Fibroblast of skin of scalp (primary cell): ENCODE measurements around the gene FOXP1.
"Not testable (repeated sequence)": the region's sequence is repeated elsewhere in the genome, so short reads cannot be mapped to it uniquely, and the experiment has no call there.

Experiments used
- DNase-seq: peaks from one replicate; pipeline ENCODE4 v3.0.0-alpha.2; 2013

Gene FOXP1

DNA sequence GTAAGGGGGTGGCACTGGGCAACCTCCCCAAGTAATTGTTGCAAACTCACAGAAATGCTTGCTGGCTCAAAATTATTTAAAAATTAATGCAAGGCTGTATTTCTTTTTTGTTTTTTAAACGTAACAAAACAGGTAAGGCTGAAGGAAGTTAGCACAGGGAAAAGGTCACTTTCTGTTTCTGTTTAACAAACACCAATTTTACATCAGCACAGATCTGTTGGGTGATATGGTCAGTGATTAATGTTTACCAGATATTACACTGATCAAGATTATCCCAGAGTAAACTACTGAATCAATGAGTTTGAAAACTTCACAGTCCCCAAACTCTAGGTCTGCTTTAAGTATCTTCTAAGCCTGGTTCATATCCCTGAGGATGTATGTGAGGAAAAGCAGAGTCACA lies 558.0 kb downstream of the FOXP1 start:
- no peak for DNase-seq

DNA sequence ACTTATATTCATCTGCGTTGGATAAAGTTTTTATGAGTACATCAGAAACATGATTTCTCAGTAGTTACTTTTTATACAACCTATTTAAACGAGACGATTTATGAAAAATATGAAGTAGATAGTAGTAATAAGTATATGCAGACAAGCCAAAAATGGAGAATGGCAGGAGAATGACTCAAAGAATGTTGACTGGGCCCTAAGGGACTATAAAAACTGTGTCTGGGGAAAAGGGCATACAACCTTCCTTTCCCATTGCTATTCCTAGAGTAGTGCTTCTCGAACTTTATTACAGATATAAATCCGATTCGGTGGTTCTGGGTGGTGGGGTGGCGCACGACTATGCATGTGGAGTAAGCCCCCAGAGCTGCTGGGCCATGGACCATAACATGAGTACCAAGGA lies 558.5 kb downstream of the FOXP1 start:
- DNase-seq = peak; percentile 53

DNA sequence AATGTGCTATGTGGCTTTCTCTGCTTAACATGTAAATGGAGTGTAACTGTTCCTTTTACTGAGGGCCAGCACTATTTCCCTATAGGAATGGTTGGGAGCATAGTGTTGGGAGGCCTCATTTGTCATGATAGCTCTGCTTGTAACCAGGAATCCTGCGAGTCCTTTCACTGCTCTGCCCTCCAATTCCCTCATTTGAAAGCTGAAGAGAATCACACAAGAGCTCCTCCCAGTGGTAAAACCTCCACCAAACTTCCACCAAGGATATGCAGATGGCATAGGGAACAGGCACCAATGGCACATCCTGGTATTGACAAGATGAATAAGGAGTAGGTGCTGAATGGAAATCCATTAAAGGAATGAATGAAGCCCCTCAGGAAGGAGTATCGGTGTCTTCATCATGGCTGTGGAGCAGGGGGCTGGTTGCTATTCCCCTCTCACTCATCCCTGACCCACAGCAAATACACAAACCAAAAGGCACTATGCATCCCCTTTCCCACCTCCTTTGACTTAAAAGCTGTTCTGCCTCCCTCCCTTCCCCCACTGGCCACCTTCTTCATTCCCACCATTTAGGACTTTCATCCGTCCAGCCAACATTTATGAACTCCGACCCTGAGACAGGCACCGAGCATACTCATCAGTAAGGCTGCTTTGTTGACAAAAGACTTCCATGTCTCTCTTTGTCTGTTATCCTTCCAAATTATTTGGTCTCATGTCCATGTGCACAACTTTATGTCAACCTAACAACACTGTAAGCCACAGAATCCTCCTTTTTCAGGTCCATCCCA lies 560.8 kb downstream of the FOXP1 start:
- DNase-seq = peak; percentile 22

DNA sequence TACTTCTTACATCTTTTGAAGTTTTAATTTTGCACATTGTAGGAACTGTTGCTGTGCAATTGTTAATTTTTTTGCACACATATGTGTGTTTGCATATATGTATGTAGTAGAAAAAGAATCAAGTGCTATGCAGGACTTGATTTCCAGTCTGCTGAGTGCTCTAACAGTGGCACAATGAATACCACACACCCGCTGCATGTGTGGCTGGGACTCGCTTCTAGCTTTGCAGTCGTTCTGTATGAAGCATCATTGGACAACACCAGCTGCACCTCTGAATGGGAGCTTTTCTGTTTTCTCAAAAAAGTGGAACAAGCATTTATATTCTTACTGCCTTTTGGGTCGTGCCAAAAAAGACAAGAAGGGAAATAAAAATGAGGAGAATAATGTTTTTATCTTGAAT lies 564.7 kb downstream of the FOXP1 start:
- DNase-seq = no peak

DNA sequence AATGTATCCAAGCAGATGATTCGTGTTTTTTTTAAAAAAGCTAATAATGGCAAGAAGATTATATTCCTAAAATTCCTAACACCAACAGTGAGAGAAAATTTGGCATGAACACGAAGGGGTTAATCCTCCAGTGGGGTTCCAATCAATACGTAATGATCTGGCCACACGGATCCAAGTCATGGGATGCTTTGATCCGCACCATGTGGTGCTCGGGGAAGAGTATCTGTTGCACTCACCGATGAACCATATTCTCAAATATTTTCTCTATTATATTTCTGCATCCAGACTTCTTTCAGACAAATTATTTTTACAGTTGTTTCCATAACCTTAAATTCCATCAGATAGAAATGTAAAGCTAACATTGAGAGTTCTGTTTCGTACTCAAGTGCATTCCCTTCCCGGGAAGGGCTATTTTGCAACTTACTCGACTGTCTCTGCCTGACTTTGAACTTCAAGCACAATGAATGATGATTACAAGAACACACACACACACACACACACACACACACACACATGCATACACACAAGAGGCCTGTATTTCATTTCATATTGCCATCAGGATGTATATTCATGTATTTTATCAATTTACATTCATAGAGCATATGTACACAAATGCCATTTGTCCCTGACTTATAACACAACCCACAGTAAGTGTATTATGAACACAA lies 567.2 kb downstream of the FOXP1 start:
- peak; percentile 41 for DNase-seq

DNA sequence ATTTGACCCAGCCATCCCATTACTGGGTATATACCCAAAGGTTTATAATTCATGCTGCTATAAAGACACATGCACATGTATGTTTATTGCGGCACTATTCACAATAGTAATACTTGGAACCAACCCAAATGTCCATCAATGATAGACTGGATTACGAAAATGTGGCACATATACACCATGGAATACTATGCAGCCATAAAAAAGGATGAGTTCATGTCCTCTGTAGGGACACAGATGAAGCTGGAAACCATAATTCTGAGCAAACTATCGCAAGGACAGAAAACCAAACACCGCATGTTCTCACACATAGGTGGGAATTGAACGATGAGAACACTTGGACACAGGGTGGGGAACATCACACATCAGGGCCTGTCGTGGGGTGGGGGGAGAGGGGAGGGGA lies 568.9 kb downstream of the FOXP1 start:
- not testable (repeated sequence) for DNase-seq

DNA sequence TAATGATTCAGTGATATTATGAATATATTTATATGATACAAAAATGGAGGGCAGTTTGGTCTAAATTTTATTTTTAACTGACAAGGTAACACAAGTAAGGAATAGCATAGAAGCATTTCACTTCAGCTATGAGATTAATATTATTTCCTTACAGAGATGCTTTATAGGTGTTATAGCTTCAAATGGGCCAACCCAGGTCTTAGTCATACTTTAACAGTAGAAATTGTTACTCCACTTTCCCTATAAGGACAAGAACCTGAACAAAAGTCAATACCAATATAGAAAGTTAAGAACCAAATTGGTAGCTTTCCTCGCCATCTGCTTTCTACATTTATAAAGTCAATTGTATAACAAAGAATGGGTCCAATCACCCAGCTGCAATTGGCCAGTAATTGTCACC lies 570.6 kb downstream of the FOXP1 start:
- no peak for DNase-seq

DNA sequence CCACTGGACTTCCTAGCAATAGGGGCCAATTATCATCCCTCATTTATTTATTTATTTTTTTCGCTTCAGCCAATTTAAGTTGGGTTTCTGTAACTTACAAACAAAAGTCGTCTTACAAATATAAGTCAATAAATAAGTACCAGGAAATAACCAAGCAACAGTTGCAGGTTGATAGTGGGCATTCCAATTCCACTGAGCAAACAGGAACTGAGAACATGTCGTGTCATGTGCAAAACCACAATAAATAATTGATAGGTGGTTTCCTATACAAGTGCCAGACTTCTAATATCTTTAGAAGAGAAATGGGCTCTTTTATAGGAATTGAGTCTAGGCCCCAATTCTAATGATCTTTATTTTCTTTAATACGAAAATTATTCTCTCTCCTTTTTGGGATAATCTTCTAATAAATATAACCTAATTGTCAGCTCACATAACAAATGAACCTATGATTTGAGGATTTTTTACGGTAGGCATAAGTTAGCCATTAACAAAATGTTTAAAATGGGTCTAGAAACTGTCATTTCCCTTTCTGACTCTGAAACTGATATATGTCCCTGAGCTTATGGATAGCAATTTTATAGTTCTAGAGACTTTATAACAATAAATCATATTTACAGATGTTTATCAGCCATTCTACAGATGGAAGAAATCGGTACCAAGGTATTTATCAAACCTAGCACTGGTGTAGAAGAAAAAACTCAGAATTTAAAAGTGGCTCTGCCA lies 571.8 kb downstream of the FOXP1 start:
- no peak for DNase-seq

DNA sequence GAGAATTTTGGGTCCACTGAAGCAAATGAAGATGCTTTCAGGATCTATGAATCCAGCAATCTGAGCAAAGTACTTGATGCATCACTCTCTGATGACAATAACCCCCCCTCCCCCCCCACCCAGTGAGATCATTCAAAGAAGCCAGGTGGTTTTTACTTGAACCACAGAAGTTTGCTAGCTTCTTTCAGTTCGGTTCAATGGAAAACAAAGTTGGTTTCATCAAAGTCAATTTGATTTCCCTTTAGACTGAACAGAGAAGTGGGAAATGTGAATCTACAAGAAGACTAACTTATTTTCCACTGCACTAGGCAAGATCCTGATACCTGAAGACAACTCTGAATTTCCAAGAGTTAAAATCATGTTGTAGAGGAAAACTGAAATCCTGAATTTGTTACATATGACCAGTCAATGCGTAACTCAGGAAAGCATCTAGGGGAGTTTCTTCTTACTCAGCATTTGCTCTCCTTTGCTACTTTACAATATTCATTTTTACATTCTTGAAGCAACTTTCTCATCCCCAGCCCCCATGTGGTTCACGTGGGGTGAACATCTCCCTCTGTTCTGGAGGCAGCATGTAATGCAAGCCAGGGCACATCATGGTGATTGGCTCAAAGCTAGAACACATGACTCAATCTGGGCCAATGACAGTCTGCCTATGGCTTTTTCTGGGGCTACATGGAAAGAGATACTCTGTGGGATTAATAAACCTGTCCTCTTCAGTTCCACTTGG lies 572.6 kb downstream of the FOXP1 start:
- DNase-seq = no peak

DNA sequence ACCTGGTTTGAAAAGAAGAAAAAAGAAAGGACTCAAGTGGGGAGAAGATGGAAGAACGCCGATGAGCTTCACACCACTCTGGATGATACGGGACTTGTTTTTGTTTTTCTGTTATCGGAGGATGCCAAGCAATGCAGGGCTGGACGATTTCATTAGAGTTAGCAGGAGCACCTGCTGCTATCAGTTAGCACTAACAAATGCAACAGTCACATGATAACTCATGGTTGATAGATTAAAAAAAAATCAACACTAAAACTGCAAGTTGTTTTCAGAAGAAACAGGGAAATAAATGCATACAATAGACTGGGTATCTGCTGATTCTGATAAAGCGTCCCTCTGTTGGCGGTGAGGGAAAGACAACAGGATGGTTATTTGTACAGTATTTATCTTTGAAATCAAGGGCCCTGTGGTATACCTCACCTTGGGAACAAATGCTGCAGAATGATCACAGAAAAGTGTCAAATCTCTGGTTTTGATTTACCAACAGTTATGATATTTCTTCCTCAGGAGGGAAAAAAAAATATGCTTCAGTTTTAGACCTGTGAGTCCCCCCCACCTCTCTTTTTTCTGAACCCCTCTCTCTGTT lies 575.1 kb downstream of the FOXP1 start:
- no peak for DNase-seq

DNA sequence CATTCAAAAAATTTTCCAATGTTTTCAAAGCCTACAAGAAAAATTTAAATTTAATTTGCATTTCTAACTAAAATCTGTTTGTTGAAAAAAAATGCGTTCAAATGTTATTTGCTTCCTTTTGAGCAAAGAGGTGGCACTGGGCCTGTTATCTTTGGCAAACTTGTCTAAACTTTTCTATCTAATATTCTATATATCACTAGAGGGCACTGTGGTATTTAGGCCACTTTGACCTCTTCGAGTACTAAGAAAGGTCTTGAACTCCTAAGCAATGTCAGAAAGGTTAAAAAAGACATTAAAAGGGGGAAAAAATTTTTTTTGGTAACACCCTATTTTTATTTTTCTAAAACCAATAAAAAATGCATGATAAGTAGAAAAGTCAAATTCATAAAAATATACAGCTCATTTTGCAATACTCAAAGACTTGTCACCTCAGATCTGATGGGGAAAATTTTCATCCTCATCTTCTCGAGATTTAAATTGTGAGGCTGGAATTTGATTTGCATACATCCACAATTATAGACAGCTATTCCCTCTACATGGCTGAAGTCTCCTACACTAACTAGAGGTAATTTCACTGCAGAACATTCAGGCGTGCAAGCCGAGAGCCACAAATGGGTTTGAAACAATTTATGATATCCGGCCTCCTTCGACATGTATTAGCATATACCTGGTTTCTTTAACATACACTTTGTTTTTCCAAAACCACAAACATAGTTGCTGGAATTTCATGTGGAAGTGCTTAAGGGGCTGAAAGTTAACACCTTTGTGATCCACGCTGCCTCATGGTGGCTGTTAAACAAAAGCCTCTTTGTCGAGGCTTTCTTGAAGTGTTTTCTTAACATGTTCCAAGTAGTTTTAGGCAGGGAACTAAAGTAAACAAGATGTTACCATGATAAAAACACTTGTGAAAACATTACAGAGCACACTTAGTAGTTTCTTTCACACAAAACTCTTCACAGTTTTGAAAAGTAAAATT lies 576.4 kb downstream of the FOXP1 start:
- peak; percentile 48 for DNase-seq

DNA sequence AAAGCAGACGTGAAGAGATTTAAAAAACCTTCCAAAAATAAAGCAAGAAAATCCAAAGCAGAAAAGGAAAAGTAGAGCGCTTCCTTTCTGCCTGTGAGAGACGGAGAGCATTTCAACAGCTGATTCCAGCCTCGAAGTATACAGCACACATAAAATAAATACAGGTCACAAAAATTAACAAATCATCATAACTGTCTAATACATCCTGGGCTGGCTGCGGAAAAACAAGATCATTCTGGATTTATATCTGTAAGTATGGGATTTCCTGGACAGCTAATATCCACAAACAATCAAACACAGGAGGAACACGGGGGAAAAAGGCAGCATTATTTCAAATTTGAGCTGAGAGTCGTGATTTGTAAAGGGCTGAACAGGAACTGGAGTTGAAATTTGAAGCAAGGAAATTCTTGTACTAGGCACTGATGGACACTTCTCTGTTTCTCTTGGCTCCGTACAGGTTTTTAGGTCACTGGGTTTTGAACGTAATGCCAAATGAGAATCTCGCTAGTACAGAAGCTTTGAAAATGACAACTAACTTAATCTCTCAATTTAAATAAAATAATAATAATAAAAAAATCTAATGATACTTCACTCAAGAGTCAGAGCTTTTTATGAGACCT lies 577.7 kb downstream of the FOXP1 start:
- no peak for DNase-seq

DNA sequence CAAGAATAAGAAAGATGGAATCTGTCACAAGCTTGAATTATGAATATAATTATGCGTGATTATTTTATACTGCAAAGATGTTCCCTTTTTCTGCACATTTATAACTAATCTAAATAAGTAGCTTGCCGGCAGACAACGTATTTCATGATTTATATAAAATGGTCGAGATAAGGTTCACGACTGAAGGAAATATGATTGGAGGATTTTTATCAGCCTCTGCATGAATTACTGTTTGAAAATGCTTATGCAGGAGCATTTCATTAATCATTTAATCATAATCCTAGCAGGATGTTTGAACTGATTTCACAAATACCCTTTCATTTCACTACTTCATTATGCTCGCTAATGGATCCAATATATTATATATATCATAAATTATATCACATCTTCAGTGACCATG lies 580.0 kb downstream of the FOXP1 start:
- DNase-seq = no peak

DNA sequence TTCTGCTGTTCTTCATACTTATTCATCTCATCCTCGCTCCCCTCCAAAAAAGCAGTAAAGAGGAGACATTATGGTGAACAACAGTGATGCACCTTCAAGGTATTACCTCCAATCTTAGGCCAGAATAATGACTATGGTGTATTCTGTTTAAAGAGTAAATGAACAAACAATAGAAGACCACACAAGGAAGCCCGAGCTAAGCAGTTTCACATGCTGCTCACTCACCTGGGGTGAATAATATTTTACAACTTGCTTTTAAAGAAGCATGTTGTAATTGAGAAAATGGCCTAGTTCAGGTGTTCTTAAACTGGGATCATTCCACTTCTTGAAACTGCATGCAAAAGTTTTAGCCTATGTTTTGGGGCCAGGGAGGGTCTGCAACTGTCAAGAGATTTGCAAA lies 581.2 kb downstream of the FOXP1 start:
- DNase-seq = no peak

DNA sequence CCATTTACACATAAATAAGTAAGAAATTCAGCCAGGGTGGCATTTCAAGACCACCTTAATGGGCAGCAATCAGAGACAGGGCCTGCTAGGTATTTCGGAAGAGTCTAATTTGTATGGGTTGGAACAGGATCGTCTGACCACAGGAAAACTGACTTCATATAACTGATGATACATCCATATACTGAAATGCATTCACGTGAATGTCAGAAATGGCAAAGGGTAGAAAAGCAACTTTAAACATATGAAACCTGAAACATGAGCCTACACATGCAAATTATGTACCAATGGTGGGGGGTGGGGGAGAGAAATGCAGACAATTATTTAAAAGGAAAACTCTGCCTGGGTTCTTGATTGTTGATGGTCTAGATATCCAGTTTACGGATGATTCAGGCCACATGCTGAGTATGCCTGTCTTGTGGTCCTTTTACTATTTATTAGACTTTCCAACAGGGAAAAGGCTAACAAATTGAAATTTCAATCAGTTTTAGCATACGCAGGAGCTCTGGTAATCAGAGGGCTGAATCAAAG lies 582.2 kb downstream of the FOXP1 start:
- DNase-seq = peak; percentile 60

DNA sequence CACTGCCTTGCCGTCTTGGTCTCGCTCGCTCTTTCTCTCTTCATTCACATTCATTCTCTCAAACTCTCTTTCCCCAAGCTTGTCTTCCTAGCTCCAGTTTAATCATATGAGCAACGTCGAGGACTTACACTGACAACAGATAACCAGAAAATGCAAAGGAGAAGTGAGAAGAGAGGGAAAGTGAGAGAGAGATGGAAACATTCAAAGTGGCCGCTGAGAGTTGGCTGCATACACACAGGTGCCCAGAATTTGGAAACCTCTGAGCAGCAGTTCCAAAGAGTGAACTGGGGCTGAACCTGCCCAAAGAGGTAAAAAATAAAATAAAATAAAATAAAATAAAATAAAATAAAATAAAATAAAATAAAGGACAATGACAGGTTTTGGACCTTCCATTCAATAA lies 583.0 kb downstream of the FOXP1 start:
- no peak for DNase-seq

DNA sequence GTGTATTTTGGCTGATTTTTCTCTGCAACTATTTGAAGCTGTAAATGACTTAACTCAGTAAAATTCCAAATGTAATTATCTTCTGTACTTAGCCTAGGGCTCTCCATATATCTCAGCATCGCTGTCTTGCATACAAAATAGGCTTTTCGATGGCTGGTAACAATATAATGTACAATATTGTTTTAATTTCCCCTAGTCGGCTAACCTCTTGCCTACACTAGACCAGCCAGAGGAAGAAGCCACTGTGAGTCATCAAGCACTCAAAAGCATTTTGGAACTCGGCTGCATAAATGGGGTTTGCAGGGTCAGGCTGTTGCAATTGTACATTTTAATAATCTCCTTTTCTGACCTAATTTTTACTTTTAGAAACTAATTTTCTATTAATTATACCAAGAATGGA lies 583.8 kb downstream of the FOXP1 start:
- peak; percentile 77 for DNase-seq

DNA sequence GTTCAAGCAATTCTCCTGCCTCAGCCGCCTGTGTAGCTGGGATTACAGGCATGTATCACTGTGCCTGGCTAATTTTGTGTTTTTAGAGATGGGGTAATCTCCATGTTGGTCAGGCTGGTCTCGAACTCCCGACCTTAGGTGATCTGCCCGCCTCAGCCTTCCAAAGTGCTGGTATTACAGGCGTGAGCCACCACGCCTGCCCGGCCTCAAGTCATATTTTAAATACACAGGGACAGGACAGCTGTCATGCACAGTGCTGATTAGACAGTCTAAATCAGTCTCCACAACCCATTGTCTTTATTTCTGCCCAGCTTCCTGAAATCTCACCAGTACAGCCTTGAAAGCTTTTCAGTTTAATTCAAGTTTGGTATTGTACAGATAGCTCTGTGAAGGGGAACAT lies 587.4 kb downstream of the FOXP1 start:
- DNase-seq = no peak

DNA sequence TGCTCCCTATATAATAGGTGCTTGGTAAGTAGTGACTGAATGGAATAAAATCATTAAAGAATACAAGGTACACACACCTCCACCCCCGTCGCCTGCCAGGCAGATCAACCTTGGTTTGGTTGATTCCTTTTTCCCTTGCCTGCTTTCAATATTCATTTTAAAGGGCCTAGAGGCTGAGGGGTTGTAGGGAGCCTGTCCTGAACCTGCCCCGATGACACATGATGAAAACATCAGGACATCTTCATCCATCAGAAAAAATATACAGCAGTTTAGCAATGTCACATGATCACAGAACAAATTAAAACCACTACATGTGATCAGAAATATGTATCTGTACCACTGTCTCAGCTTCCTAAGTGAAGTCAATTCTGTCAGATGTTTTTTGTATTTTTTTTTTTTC lies 588.9 kb downstream of the FOXP1 start:
- DNase-seq = peak; percentile 40

DNA sequence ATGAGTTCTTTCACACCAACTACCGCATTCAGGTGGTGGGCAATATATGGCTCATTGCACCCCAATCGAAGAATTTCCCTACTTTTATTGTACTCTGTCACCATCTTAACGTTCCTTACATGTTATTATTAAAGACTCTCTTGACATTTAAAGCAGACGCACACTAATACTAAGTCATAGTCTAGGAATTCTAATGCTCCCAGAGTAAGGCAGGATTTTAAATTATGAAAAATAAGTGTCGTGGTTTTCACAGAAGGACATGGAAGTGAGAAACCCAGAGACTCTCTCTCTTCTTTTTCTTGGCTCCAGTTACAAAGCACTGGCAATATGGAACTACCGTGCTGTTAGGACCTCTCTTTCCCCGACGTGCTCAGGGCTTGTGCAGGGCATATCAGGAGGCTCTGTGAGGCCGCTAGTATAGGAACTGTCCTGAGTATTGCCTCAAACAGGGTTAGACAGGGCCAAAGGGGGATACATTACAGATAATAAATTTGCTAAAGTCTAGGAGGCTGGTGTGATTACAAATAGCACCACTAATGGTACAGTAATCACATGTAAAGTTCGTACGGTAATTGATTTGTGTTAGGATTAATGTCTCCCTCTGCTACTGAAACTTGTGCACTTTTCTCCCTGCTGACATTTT lies 590.8 kb downstream of the FOXP1 start:
- peak; percentile 84 for DNase-seq
